Epithelial cell of proximal tubule (primary cell): ENCODE results near the gene BBS9. TPM values are rescaled to one million over a fixed set of nuclear protein-coding genes. Genes with fewer than 3 reads are reported as not detected.

Experiments used
- DNase-seq: peaks from one replicate; pipeline ENCODE4 v3.0.0-alpha.2; 2011; ENCODE audit warnings: low read depth
- H3K4me3 ChIP-seq: 2 replicates; pipeline ENCODE4 v1.5.1; 2011; ENCODE audit warnings: low read depth, mild to moderate bottlenecking, low read length
- total RNA-seq: library from RNA; depleted of rRNA; stranded (reverse); fragments of >200 nt; gene quantifications from 2 replicates; pipeline ENCODE4 v1.2.3, GENCODE V29; 2015
- TF ChIP-seq, protein P1 (sequence below): conservative IDR thresholded peaks from 2 replicates; pipeline ENCODE4 v1.5.1; 2012; ENCODE audit warnings: low read depth, mild to moderate bottlenecking, low read length

Gene BBS9
- total RNA-seq, 1 donor from 2014 or later: 4.4 TPM

GRCh38 chr7:33108554-33109004, 20.8 kb upstream of the BBS9 start:
- TF ChIP-seq, protein P1, sequence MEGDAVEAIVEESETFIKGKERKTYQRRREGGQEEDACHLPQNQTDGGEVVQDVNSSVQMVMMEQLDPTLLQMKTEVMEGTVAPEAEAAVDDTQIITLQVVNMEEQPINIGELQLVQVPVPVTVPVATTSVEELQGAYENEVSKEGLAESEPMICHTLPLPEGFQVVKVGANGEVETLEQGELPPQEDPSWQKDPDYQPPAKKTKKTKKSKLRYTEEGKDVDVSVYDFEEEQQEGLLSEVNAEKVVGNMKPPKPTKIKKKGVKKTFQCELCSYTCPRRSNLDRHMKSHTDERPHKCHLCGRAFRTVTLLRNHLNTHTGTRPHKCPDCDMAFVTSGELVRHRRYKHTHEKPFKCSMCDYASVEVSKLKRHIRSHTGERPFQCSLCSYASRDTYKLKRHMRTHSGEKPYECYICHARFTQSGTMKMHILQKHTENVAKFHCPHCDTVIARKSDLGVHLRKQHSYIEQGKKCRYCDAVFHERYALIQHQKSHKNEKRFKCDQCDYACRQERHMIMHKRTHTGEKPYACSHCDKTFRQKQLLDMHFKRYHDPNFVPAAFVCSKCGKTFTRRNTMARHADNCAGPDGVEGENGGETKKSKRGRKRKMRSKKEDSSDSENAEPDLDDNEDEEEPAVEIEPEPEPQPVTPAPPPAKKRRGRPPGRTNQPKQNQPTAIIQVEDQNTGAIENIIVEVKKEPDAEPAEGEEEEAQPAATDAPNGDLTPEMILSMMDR: peak; percentile 9
- H3K4me3 ChIP-seq: peak overlapping the region; percentile 71
- no peak for DNase-seq

- DNase-seq: no peak
- TF ChIP-seq, protein P1: peak; percentile 34
- H3K4me3 ChIP-seq: peak within 1 kb of the TSS; percentile 71
Observed at GRCh38 chr7:33109005-33109757, 20.2 kb upstream of the BBS9 start, which contains the start of gene RP9. TSS of gene RP9 (minus strand) at chr7:33109404. CDS start at chr7:33109372, 32 bp downstream.

DNA sequence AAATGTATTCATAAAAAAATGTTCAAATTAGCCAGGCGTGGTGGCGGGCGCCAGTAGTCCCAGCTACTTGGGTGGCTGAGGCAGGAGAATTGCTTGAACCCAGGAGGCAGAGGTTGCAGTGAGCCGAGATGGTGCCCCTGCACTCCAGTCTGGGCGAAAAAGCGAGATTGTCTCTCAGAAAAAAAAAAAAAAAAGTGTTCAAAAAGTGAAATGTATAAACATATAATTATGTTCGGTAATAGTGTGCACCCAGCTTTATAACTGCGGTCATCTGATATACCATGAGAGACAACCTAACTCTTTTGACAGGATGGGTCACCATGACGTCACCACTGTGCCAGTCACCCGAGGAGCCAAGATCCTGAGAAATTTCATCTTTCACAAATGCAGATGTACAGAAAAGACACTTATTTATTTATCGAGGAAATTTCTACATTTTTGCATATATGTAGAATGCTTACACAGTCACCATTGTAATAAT, 19.6 kb upstream of the BBS9 start:
- DNase-seq: no peak
- TF ChIP-seq, protein P1: no peak
- H3K4me3 ChIP-seq: peak overlapping the region; percentile 71

- TF ChIP-seq, protein P1: no peak
- no peak overlapping the region for H3K4me3 ChIP-seq
- no peak for DNase-seq
Observed at GRCh38 chr7:33111614-33112013, 17.8 kb upstream of the BBS9 start.

DNA sequence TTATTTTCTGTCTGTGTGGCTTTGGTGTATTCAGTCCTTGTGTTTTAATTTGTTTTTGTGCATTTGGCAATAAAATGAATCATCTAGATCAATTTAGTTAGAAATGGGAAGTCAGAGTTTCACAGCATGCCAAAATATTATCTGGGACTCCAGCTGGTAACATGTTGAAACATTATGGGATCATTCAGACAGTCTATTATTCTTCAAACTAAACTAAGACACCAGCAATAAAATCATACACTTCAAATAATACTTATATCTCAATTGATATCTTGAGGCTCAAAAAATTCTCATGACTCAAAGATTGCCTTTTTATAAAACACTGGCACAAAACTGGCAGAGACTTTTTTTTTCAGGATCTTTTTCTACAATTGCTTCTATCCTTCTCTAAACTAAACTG, 14.4 kb upstream of the BBS9 start:
- no peak overlapping the region for H3K4me3 ChIP-seq
- DNase-seq: no peak
- TF ChIP-seq, protein P1: no peak

DNA sequence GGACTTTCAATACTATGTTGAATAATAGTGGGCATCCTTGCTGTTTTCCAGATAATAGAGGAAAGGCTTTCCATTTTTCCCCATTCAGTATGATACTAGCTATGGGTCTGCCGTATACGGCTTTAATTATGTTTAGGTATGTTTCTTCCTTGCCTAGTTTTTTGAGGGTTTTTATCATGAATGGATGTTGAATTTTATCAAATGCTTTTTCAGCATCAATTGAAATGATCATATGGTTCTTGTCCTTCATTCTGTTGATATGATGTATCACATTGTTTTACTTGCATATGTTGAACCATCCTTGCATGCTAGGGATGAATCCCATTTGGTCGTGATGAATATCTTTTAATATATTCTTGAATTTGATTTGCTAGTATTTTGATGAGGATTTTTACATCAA, 11.0 kb upstream of the BBS9 start:
- TF ChIP-seq, protein P1: no peak
- no peak overlapping the region for H3K4me3 ChIP-seq
- no peak for DNase-seq

- no peak overlapping the region for H3K4me3 ChIP-seq
Observed at GRCh38 chr7:33127085-33127484, 2.3 kb upstream of the BBS9 start.

More at GRCh38 chr7:33127085-33127484, 2.3 kb upstream of the BBS9 start:
- TF ChIP-seq, protein P1: no peak
- DNase-seq: no peak
